ENCODE results near the gene GPR3.
A peak's percentile ranks its signal among the peaks of the same experiment; 100 is the strongest.

GPR3 gene

DNA sequence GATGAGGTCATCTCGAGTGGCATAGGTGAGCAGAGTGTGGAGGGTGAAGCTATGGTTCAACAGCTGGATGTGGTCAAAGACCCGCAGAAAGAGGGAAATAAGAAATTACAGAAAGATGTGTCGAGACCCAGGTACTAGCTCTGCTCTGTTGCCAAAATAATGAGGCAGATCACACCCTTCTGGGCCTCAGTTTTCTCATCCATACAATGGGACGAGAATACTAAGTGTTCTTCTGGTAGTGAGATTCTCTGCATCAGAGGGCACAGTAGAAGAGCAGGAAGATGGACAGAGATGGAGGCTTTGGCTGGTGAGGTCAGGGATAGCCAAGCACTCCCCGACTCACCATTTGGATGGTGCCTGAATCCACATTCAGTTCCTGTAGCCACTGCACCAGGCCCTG, 36.7 kb upstream of the GPR3 start:
- H3K4me3 ChIP-seq (ENCODE audit: low read length): no peak overlapping the region
- no peak for DNase-seq (ENCODE audit: low read depth)
- TF ChIP-seq, protein P1, sequence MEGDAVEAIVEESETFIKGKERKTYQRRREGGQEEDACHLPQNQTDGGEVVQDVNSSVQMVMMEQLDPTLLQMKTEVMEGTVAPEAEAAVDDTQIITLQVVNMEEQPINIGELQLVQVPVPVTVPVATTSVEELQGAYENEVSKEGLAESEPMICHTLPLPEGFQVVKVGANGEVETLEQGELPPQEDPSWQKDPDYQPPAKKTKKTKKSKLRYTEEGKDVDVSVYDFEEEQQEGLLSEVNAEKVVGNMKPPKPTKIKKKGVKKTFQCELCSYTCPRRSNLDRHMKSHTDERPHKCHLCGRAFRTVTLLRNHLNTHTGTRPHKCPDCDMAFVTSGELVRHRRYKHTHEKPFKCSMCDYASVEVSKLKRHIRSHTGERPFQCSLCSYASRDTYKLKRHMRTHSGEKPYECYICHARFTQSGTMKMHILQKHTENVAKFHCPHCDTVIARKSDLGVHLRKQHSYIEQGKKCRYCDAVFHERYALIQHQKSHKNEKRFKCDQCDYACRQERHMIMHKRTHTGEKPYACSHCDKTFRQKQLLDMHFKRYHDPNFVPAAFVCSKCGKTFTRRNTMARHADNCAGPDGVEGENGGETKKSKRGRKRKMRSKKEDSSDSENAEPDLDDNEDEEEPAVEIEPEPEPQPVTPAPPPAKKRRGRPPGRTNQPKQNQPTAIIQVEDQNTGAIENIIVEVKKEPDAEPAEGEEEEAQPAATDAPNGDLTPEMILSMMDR (conservative IDR thresholded peaks at IDR 0.05; ENCODE audit: low read length): no peak

DNA sequence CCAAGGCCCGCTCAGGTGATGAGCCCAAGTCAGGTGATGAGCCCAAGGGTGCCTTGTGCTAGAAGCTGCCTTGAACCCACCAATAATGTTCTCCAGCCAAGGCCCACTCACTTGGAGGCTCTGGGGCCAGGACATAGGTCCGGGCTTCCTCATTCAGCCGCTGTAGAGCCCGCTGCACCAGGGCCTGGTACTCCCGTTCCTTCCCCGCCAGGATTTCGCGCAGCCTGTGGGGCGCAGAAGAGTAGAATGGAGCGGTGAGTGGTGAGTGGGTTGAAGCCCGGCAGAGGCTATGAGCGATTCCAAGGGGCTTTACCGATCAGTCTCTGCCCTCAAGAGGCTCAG, 36.2 kb upstream of the GPR3 start:
- DNase-seq (ENCODE audit: low read depth): no peak
- H3K4me3 ChIP-seq (ENCODE audit: low read length): no peak overlapping the region
- TF ChIP-seq, protein P1 (conservative IDR thresholded peaks at IDR 0.05; ENCODE audit: low read length): no peak

- TF ChIP-seq, protein P1 (conservative IDR thresholded peaks at IDR 0.05; ENCODE audit: low read length): no peak
- no peak for DNase-seq (ENCODE audit: low read depth)
- H3K4me3 ChIP-seq (ENCODE audit: low read length): no peak overlapping the region
Observed at GRCh38 chr1:27356619-27357280, 35.7 kb upstream of the GPR3 start.

DNA sequence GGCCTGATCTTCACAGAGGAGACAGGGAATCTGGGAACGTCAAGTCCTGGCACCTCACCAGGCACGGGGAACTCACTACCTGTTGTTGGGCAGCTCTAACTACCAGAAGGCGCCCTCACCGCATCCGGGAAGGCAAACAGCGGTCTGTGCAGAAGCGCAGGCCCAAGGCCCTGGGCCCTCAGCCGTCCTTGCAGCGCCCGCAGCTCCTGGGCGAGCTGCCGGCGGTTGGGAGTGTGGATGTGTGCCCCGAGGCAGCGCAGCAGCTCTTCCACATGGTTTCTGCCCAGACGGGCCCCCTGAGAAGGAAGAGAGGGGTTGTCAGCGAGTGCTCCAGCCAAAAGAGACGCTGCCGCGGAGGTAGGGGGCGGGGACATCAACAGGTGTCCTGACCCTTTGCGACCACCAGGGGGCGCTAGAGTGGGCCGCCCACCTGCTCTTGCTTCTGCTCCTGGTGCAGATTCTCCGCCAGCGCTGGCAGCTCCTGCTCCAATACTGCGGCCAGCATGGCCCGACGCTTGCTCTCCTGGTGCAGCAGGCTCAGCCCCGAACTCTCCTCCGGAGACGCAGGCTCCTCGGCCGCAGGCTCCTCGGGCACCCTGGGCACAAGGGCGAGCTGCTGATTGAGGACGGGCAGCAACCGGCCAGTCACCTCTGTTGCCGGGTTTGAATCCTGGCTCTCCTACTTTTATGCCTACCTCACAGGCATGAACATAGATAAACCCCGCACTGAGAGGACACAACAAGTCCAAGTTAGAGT, 35.0 kb upstream of the GPR3 start:
- H3K4me3 ChIP-seq (ENCODE audit: low read length): no peak overlapping the region
- peak; percentile 33 for DNase-seq (ENCODE audit: low read depth)
- TF ChIP-seq, protein P1 (conservative IDR thresholded peaks at IDR 0.05; ENCODE audit: low read length): peak; percentile 78

GRCh38 chr1:27358038-27358927, 34.1 kb upstream of the GPR3 start:
- DNase-seq (ENCODE audit: low read depth): no peak
- no peak overlapping the region for H3K4me3 ChIP-seq (ENCODE audit: low read length)
- TF ChIP-seq, protein P1 (conservative IDR thresholded peaks at IDR 0.05; ENCODE audit: low read length): no peak

DNA sequence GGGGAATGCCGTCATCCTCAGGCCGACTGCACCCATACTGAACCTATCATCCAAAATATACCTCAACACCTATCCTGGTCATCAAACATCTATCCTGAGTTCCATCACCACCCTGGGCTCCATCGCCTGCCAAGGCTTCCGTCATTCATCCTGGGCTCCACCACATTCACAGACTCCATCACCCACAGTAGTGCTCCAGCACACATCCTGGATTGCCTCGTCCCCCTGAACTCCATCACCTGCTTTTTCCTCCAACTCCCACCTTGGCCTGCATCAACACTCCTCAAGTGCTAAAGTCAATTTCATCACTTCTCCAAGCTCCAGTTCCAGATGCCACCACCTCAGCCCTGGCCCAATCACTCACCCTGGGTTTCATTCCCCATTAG, 33.5 kb upstream of the GPR3 start:
- H3K4me3 ChIP-seq (ENCODE audit: low read length): no peak overlapping the region
- TF ChIP-seq, protein P1 (conservative IDR thresholded peaks at IDR 0.05; ENCODE audit: low read length): no peak
- DNase-seq (ENCODE audit: low read depth): no peak
